Omental fat pad (tissue), 4 donors: ENCODE measurements around the gene TACC3. TPM values are rescaled to one million over a fixed set of nuclear protein-coding genes. Genes with fewer than 3 reads are reported as not detected.

Source experiments
- ATAC-seq: fragments of 150-250 bp; one replicate; pipeline ENCODE4 v1.9.1; 2016; ENCODE audit warnings: mild to moderate bottlenecking, moderate library complexity; ENCODE audit not compliant: low FRiP score
- DNase-seq: peaks from one replicate; pipeline ENCODE4 v3.0.0-alpha.2; 2019; ENCODE audit warnings: low spot score
- total RNA-seq, 4 donors: library from RNA; depleted of rRNA; stranded (reverse); fragments of >200 nt; gene quantifications; one replicate each; pipeline ENCODE4 v1.1.0, GENCODE V29; 2016
- TF ChIP-seq, protein P1 (sequence below), 3 donors: fragments of 450-650 bp; IDR thresholded peaks; one replicate each; pipeline ENCODE4 v1.5.1; 2016 to 2017; ENCODE audit warnings: antibody characterized with exemption in 3 of 3, mild to moderate bottlenecking in 3 of 3, moderate library complexity in 2 of 3

Gene TACC3
- total RNA-seq, 4 donors from 2014 or later, result 6.0 to 25.7 (median 10.0) TPM

DNA sequence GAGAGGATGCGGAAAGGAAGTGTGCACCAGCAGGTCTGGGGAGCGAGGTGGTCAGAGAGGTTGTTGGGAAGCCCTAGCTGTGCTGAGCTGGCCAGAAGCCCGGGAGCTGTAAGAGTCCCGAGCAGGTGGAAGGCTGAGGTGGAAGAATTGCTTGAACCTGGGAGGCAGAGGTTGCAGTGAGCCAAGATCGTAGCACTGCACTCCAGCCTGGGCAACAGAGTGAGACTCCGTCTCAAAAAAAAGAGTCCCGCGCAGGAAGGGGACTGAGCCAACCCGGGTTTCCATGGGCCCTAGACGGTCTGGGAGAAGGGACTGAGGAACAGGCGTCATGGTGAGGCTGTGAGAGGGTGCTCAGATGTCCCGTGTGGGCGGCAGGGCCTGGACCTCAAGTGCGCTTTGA lies 59.1 kb downstream of the TACC3 start:
- ATAC-seq (no peak), DNase-seq (no peak)
- TF ChIP-seq, protein P1, sequence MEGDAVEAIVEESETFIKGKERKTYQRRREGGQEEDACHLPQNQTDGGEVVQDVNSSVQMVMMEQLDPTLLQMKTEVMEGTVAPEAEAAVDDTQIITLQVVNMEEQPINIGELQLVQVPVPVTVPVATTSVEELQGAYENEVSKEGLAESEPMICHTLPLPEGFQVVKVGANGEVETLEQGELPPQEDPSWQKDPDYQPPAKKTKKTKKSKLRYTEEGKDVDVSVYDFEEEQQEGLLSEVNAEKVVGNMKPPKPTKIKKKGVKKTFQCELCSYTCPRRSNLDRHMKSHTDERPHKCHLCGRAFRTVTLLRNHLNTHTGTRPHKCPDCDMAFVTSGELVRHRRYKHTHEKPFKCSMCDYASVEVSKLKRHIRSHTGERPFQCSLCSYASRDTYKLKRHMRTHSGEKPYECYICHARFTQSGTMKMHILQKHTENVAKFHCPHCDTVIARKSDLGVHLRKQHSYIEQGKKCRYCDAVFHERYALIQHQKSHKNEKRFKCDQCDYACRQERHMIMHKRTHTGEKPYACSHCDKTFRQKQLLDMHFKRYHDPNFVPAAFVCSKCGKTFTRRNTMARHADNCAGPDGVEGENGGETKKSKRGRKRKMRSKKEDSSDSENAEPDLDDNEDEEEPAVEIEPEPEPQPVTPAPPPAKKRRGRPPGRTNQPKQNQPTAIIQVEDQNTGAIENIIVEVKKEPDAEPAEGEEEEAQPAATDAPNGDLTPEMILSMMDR (IDR thresholded peaks at IDR 0.05), result no peak

DNA sequence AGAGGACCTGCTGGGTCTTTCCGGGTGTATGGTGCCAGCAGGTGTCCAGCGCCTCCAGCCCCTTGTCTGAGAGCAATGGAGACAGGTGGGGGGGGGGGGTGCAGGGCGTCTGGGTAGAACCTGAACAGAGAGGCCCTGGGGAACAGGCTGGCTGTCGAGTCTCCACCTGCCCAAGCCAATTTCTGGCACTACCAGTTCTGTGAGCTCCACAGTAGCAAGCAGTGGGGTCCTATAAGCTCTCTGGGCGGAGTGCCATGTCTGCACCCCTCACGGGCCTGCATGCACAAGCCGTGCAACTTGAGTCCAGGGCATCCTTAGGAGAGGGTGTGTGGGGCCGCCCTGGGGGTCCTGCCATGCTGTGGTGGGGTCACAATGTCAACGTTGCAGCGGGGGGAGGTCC lies 61.7 kb downstream of the TACC3 start:
- DNase-seq (no peak), ATAC-seq (no peak)
- TF ChIP-seq, protein P1 (IDR thresholded peaks at IDR 0.05), result no peak

DNA sequence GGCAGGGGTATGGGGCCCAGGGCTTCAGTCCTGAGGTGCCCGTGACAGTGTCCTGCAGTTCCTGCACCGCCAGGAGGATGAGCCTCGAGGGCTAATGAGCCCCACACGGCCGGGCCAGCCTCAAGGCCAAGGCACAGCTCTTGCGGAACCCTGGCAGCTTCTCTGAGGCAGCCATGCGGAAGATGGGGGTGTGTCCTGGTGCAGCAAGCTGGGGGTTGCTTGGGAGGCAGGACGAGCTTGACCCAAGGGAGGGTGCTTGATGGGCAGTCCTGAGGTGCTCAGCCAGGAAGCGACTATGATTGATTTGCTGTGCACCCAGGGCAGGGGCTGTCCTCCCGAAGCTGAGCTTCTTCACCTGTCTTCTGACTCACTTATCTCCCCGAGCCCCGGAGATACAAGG lies 62.6 kb downstream of the TACC3 start:
- DNase-seq (no peak), ATAC-seq (no peak)
- TF ChIP-seq, protein P1 (IDR thresholded peaks at IDR 0.05), result no peak

DNA sequence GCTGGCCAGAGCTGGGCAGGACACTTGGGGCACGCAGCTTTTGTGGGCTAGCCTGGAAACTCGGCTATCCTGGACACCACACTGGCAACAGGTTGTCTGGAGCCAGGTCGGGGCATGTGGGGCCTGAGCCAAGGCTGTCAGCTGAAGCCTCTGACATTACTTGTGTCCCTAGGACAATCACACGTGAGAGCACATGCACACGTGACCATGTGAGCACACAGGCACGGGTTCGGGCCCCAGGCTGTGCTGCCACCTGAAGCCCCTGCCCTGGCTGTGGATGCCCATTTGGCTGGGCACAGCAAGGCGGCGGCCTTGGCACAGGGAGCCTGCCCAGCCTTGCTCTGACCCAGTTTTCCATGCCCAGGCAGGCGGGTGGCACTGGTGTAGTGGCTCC lies 63.1 kb downstream of the TACC3 start:
- TF ChIP-seq, protein P1 (IDR thresholded peaks at IDR 0.05), result no peak
- ATAC-seq, result no peak
- no peak for DNase-seq

DNA sequence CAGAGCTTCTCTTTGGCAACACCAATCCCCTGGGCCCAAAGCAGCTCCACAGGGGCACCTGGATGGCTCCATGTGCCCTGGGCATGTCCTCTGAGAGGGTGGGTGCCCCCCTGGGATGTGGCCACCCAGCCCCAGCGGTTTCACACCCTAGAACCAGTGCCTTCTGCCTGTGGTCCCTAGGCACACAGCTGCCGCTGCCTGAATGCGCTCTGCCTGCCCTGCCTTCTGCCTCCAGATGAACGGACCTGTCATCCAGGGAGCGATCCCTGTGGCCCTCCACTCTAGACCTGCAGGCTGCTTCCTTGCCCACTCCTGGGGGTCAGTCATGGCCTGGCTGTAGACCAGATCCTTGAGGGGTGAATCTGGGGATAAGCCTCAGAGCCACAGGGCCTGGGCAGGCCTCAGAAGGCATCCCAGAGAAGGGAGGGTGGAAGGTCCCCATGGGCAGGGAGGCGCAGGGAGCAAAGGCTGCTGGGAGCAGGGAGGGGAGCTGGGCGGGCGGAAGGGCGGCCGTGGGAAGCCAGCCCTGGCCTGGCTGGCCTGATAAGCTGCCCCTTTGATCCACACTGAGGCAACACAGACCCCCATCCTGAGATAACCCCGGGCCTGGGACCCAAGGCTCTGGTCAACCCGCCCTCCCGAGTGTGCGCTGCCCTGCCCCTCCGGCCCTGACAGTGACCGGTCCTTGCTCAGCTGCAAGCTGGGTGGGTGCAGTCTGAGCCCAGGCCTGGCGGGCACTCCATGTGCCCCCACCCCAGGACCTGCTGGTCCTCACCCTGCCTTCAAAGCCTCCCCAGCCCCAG lies 63.7 kb downstream of the TACC3 start:
- TF ChIP-seq, protein P1 (IDR thresholded peaks at IDR 0.05), result no peak
- DNase-seq (no peak), ATAC-seq (no peak)

DNA sequence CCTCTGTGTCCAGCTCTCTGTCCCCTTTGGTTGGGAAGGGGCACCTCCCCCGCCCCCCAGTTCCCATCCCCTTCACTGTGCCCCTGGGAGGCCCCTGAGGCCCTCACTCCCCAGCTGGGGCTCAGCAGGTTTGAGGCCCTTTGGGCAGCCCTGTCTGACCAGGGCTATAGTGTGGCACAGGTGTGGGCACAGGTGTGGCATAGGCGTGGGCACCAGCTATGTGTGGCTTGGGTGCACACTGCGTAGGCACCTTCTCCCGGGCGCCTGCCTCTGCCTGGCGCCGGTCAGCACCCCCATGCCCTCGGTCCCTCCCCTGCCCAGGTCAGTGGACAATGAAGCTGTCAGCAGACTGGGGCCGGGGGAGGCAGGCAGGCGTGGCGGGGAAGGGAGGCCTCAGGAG lies 64.3 kb downstream of the TACC3 start:
- TF ChIP-seq, protein P1 (IDR thresholded peaks at IDR 0.05), result no peak
- DNase-seq (no peak), ATAC-seq (no peak)
